Activated CD4-positive, alpha-beta memory T cell treated with anti-CD3 and anti-CD28 coated beads for 36 hours (primary cell): ENCODE results near the gene TLR1. TPM values are rescaled to one million over a fixed set of nuclear protein-coding genes. Genes with fewer than 3 reads are reported as not detected.
"Not testable (repeated sequence)": the region's sequence is repeated elsewhere in the genome, so short reads cannot be mapped to it uniquely, and the experiment has no call there.

Experiments
- CTCF ChIA-PET: fragments of 350-600 bp; sonication (Branson Sonifier 250); formaldehyde crosslinking; loops from one replicate; lab custom pipeline; 2021; ENCODE audit warnings: antibody characterized with exemption, inconsistent platforms; lab: Charles Lee
- POLR2A ChIA-PET: fragments of 350-600 bp; sonication (Branson Sonifier 250); formaldehyde crosslinking; loops from one replicate; lab custom pipeline; 2021; ENCODE audit warnings: antibody characterized with exemption; lab: Charles Lee
- DNase-seq: peaks from one replicate; pipeline ENCODE4 v3.0.0-alpha.2; 2020
- H3K27ac Mint-ChIP-seq: one replicate; pipeline ENCODE4 v1.8.0; 2021; ENCODE audit warnings: mixed read lengths
- H3K27me3 Mint-ChIP-seq: one replicate; pipeline ENCODE4 v1.8.0; 2021; ENCODE audit warnings: mixed read lengths
- H3K36me3 Mint-ChIP-seq: one replicate; pipeline ENCODE4 v1.8.0; 2021; ENCODE audit warnings: mixed read lengths
- H3K4me1 Mint-ChIP-seq: one replicate; pipeline ENCODE4 v1.8.0; 2021; ENCODE audit warnings: low read depth, mixed read lengths
- H3K4me3 Mint-ChIP-seq: one replicate; pipeline ENCODE4 v1.8.0; 2021; ENCODE audit warnings: mild to moderate bottlenecking, mixed read lengths
- H3K9me3 Mint-ChIP-seq: one replicate; pipeline ENCODE4 v1.8.0; 2021; ENCODE audit warnings: mixed read lengths
- intact Hi-C: fragments of 100-400 bp; cut with micrococcal nuclease; formaldehyde crosslinking; loops from one replicate; pipeline ENCODE4 v1.15.1; 2023
- total RNA-seq, 2 experiments: library from RNA; stranded (reverse); gene quantifications; one replicate each; pipeline ENCODE4 v1.2.3, GENCODE V29; 2021

TLR1 gene
- total RNA-seq, 2 experiments from 2014 or later: 1.5 to 1.8 TPM

DNA sequence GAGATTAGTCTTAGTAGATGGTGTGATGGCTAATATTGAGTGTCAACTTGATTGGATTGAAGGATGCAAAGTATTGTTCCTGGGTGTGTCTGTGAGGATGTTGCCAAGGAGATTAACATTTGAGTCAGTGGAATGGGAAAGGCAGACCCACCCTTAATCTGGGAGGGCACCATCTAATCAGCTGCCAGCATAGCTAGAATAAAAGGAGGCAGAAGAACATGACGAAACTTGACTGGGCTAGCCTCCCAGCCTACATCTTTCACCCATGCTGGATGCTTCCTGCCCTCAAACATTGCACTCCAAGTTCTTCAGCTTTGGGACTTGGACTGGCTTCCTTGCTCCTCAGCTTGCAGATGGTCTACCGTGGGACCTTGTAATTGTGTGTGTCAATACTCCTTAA lies 34.3 kb downstream of the TLR1 start:
- H3K4me1 Mint-ChIP-seq, H3K4me3 Mint-ChIP-seq, intact Hi-C loops, POLR2A ChIA-PET, H3K27ac Mint-ChIP-seq, H3K36me3 Mint-ChIP-seq, DNase-seq, H3K27me3 Mint-ChIP-seq: not testable (repeated sequence)
- CTCF ChIA-PET: interaction anchor here (0.6 to 3.7 kb wide), 3 partner anchors 11 to 660 kb away, joined by 3 to 23 read pairs (median 3); partner anchors contain the start of gene TLR1
- peaks cover 21% of the 10 kb centered on the region for H3K9me3 Mint-ChIP-seq

DNA sequence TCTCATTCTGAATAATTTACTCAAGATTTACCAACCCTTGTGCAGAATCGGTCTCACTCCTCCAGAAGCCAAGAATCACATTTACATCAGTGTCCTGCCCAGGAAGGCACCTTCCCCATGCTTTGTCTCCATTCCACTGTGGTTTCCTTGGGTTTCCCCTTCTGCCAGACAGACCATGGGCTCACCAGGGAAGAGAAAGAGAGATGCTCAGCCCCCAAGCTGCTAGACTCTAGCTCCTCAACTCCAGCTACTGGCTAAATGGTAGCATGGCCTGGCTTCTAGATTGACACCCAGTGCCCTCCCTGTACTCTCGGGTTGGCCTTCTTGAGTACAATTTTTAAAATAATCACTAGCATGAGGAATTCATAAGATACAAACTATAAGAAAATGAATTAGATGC lies 34.7 kb downstream of the TLR1 start:
- H3K4me3 Mint-ChIP-seq: no peak overlapping the region
- intact Hi-C loops: no loop called here

DNA sequence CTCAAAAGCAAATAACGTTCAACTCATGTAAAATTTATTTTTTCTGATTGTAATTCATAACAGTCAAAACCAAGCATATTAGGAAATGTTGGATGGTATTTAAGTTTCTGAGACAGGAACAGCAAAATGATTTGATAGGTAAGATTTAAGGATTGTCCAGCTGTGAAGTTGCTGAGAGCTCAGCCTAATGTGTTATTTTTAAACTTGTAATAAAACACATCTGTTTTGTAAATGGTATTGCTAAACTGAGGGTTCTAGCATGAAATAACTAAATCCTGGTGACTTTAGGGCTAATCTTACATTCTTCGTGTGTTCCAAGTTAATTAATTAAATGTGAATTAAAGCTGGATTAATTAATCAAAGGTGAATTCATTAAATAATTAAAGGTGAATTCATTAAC lies 35.1 kb downstream of the TLR1 start:
- CTCF ChIA-PET: interaction anchor here (0.6 to 3.7 kb wide), 3 partner anchors 10 to 661 kb away, joined by 3 to 23 read pairs (median 3); partner anchors contain the start of gene TLR10
- no peak for DNase-seq
- POLR2A ChIA-PET: no interaction called here
- intact Hi-C loops: no loop called here
- Mint-ChIP-seq H3K36me3 (no peaks in the 10 kb centered on the region), H3K27me3 (peaks cover 6% of the 10 kb centered on the region), H3K4me3 (no peak overlapping the region), H3K9me3 (peaks cover 16% of the 10 kb centered on the region), H3K27ac (no peak overlapping the region), H3K4me1 (no peaks in the 10 kb centered on the region)

More for the DNA sequence above, 34.7 kb downstream of the TLR1 start:
- Mint-ChIP-seq H3K27ac (no peak overlapping the region), H3K27me3 (peaks cover 7% of the 10 kb centered on the region), H3K9me3 (peaks cover 20% of the 10 kb centered on the region), H3K4me1 (no peaks in the 10 kb centered on the region), H3K36me3 (no peaks in the 10 kb centered on the region)
- DNase-seq: no peak
- CTCF ChIA-PET: interaction anchor here (0.6 to 3.7 kb wide), 3 partner anchors 11 to 661 kb away, joined by 3 to 23 read pairs (median 3); partner anchors contain the start of gene TLR10
- POLR2A ChIA-PET: no interaction called here

DNA sequence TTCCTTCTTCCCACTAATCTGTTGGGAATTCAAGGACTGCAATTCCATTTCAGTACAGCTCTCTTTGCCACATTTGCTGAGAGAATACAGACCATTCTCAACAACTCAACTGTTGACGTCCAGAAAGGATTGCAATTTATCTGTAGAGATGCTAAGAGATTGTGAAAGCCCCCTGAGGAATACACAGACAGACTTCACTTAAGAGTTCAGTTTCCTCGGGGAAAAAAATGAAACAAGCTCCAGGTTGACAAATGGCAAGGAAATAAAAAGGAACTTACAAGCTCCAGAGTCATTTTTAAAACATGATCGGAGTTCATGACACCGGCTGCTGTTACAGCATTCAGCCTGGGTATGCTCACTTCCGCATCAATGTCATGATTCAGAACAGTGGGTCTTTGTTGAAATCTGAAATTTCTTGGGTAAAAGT lies 35.6 kb downstream of the TLR1 start:
- H3K9me3 Mint-ChIP-seq: peaks cover 14% of the 10 kb centered on the region
- H3K4me3 Mint-ChIP-seq: no peak overlapping the region
- DNase-seq: no peak
- H3K36me3 Mint-ChIP-seq: no peaks in the 10 kb centered on the region
- H3K4me1 Mint-ChIP-seq: no peaks in the 10 kb centered on the region
- intact Hi-C loops: no loop called here
- ChIA-PET POLR2A (no interaction called here), CTCF (interaction anchor here (1.4 to 3.7 kb wide), 2 partner anchors 10 to 14 kb away, joined by 3 to 23 read pairs; partner anchors contain the start of gene TLR10)
- peaks cover 3% of the 10 kb centered on the region for H3K27me3 Mint-ChIP-seq
- H3K27ac Mint-ChIP-seq: no peak overlapping the region

DNA sequence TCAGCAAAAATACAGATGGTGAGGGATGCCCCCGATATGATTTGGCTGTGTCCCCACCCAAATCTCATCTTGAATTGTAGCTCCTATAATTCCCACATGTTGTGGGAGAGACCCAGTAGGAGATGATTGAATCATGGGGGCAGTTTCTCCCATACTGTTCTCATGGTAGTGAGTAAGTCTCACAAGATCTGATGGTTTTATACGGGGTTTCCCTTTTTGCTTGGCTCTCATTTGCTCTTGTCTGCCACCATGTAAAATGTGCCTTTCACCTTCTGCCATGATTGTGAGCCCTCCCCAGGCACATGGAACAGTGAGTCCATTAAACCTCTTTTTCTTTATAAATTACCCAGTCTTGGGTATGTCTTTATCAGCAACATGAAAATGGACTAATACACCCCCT lies 37.7 kb downstream of the TLR1 start:
- H3K4me3 Mint-ChIP-seq, CTCF ChIA-PET, H3K4me1 Mint-ChIP-seq, H3K27ac Mint-ChIP-seq, DNase-seq, H3K36me3 Mint-ChIP-seq, H3K27me3 Mint-ChIP-seq, POLR2A ChIA-PET, intact Hi-C loops: not testable (repeated sequence)
- peaks cover 14% of the 10 kb centered on the region for H3K9me3 Mint-ChIP-seq

DNA sequence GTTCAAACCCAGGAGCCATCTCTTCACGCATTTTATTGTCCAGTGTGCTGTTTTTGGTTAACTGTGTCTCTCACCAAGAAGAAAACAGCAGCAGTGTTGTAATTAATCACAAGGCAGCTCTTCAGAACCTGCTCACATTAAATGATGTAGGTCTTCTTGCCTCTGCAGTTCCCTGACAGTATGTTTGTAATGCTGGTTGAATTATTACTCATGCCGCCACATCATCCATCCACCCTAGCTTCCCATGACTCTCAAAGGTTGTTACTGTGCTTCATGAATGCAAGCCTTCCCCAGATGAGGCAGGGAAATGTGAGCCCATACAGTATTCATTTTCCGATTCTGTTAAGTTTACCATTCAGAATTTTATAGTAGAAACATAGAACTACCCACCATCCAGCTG lies 39.2 kb downstream of the TLR1 start:
- ChIA-PET CTCF (interaction anchor here (0.6 to 3.1 kb wide), 4 partner anchors 17 to 95 kb away, joined by 3 to 11 read pairs (median 6); partner anchors contain the start of gene TLR10), POLR2A (no interaction called here)
- DNase-seq: no peak
- Mint-ChIP-seq H3K4me1 (peaks cover 3% of the 10 kb centered on the region), H3K9me3 (peaks cover 14% of the 10 kb centered on the region), H3K27ac (no peak overlapping the region), H3K36me3 (no peaks in the 10 kb centered on the region), H3K27me3 (no peaks in the 10 kb centered on the region), H3K4me3 (no peak overlapping the region)
- intact Hi-C loops: no loop called here

DNA sequence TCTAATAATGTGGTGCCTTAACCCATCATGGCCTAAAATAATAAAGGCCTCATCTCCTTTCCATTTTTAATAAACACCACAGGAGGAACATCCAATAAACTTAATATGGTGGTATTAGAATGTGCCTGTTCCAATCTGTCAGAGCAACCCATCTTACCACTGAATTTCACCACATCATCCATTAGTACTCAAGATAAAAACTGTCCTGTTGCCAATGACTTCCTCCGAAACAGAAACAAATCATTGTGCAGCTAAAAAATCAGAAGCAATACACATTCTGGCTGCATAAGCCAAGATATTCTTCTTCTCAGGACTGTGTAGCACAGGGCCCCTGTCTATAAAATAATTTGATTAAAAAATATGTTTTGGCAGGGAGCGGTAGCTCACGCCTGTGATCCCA lies 40.3 kb downstream of the TLR1 start:
- intact Hi-C loops: no loop called here
- Mint-ChIP-seq H3K4me1 (peaks cover 6% of the 10 kb centered on the region), H3K4me3 (no peak overlapping the region), H3K9me3 (peaks cover 14% of the 10 kb centered on the region), H3K27me3 (no peaks in the 10 kb centered on the region), H3K27ac (no peak overlapping the region), H3K36me3 (no peaks in the 10 kb centered on the region)
- no peak for DNase-seq
- CTCF ChIA-PET: interaction anchor here (1.0 to 3.1 kb wide), 3 partner anchors 18 to 97 kb away, joined by 4 to 11 read pairs (median 10); partner anchors contain the start of gene TLR10
- POLR2A ChIA-PET: no interaction called here

DNA sequence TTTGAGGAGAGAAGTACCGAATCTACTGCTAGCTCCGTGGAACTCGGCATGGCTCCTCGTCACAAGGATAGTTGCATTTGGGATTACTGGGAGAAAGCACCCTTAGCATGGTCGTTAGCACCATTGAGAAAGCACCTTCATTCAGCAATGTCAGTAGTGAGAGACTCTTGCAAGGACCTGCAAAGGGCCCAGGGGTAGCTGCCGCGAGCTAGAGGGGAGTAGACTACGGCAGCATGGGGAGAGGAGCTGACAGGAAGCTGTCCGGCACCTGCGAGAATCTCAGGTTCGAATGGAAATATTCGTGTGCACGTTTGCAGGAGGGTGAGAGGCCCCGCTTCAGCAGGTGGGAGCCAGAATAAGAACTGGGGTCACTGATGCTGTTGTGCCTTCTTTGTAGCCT lies 42.0 kb downstream of the TLR1 start:
- no peaks in the 10 kb centered on the region for H3K27me3 Mint-ChIP-seq
- no peak for DNase-seq
- no peak overlapping the region for H3K27ac Mint-ChIP-seq
- H3K4me3 Mint-ChIP-seq: no peak overlapping the region
- ChIA-PET POLR2A (no interaction called here), CTCF (interaction anchor here (2.0 to 3.1 kb wide), 4 partner anchors 20 to 98 kb away, joined by 4 to 12 read pairs (median 10); partner anchors contain the start of genes TLR10 and TLR6)
- H3K36me3 Mint-ChIP-seq: no peaks in the 10 kb centered on the region
- peaks cover 7% of the 10 kb centered on the region for H3K4me1 Mint-ChIP-seq
- H3K9me3 Mint-ChIP-seq: peaks cover 12% of the 10 kb centered on the region
- intact Hi-C loops: no loop called here

DNA sequence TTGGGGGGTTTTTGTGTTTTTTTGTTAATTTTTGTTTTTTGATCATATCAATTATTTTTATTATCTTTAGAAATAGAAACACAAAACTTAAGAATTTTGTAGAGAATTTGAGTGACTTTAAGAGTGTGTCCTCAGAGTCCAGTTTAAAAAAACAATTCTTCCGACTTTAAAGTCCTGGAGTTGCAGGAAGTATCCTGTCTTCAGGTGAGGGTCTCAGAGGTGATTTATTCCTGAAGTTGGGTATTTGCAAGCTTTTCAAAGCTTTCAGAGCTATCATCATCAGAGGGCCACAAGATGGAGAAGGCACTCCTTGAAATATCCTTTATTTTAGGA lies 44.8 kb downstream of the TLR1 start:
- H3K4me1 Mint-ChIP-seq: peaks cover 7% of the 10 kb centered on the region
- no peaks in the 10 kb centered on the region for H3K27me3 Mint-ChIP-seq
- no peaks in the 10 kb centered on the region for H3K36me3 Mint-ChIP-seq
- no peak overlapping the region for H3K27ac Mint-ChIP-seq
- CTCF ChIA-PET: interaction anchor here (0.6 to 5.9 kb wide), 52 partner anchors 10 to 1069 kb away, joined by 3 to 107 read pairs (median 4); partner anchors contain the start of genes TLR1, TLR10 and TLR6
- DNase-seq: no peak
- H3K9me3 Mint-ChIP-seq: no peaks in the 10 kb centered on the region
- POLR2A ChIA-PET: no interaction called here
- H3K4me3 Mint-ChIP-seq: no peak overlapping the region
- intact Hi-C loops: loop anchor here (1.0 to 2.0 kb wide), 4 partner anchors 24 to 375 kb away; partner anchors contain the start of genes TLR1 and TLR6

DNA sequence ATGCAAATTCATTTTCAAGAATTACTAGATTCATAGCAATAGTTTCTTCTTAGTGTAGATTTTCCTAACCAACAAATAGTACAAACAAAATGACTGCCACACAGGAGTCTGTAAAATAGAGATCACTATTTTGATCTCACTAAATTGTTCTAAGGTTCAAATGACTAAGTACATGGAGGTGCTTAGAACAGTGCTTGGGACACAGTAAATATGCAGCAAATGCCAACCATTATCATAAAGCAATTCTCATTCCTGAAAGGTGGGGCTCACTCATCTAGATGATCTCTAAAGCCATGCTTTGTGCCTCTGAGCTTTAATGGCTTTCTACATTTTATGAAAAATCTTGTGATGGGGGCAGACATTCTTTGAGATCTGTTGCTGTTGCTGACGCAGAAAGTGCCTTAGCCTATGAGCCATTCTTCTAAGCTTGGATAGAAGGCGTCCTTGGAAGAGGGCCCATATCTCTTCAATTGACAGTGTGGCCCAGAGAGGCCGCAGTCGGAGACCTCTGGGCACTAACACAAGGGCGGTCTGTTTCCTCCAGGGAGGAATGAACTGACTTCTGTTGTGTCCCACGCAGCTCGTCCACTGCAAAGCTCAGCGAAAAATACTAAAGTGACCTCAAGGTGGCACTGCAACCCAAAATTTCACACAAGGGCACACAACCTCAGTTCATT lies 45.3 kb downstream of the TLR1 start:
- DNase-seq: peak; percentile 74
- Mint-ChIP-seq H3K4me1 (peaks cover 7% of the 10 kb centered on the region), H3K27ac (no peak overlapping the region), H3K27me3 (no peaks in the 10 kb centered on the region), H3K9me3 (no peaks in the 10 kb centered on the region), H3K4me3 (no peak overlapping the region), H3K36me3 (no peaks in the 10 kb centered on the region)
- intact Hi-C loops: loop anchor here (1.0 to 2.0 kb wide), 4 partner anchors 24 to 376 kb away; partner anchors contain the start of genes TLR1 and TLR6
- POLR2A ChIA-PET: no interaction called here
- CTCF ChIA-PET: interaction anchor here (0.6 to 5.9 kb wide), 53 partner anchors 9 to 1068 kb away, joined by 3 to 107 read pairs (median 4); partner anchors contain the start of genes TLR1, TLR10 and TLR6

DNA sequence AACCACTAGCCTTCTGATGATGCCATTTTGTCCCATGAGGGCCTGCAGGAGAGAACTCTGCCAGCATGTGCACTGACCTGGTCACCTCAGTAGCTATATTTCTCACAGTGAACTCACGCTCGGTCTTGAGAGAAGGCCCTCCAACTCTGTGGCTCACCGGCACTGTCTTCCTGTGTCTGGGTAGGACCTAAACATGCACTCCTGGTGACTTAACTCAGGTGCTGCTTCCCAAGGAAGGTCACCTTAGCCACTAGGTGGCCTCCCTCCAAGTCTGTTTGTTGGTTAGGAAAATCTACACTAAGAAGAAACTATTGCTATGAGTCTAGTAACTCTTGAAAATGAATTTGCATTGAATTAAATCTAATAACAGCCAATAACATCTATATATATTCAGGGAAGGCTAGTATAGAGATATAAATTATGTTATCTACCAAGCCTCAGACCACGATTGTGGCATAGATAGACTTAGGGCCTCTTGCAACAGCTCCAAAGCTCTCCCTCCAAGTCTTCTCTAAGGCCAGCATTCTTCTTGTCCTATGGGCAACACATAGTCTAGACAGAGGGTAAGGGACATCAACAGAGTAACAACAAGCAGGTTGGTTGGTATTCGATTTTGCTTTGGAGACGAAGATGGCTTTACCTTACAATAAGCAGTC lies 46.5 kb downstream of the TLR1 start:
- DNase-seq: peak; percentile 42

More for the DNA sequence above, 46.5 kb downstream of the TLR1 start:
- intact Hi-C loops: loop anchor here (2.0 kb wide), 1 partner anchor 377 kb away; no protein-coding TSS in a partner anchor
- ChIA-PET CTCF (interaction anchor here (0.5 to 5.9 kb wide), 17 partner anchors 12 to 583 kb away, joined by 3 to 107 read pairs (median 7); partner anchors contain the start of genes FAM114A1, TLR1, TLR10 and TLR6), POLR2A (no interaction called here)
- Mint-ChIP-seq H3K9me3 (no peaks in the 10 kb centered on the region), H3K4me3 (no peak overlapping the region), H3K36me3 (no peaks in the 10 kb centered on the region), H3K27me3 (no peaks in the 10 kb centered on the region), H3K4me1 (peaks cover 7% of the 10 kb centered on the region), H3K27ac (no peak overlapping the region)
